IPS-18a (cell line): ENCODE measurements around the gene MED10.

Experiments
- H3K27ac ChIP-seq: one replicate; pipeline ENCODE4 v1.5.1; 2013; ENCODE audit warnings: low read length
- H3K27me3 ChIP-seq: one replicate; pipeline ENCODE4 v1.6.1; 2013; ENCODE audit warnings: mild to moderate bottlenecking, low read length; ENCODE audit not compliant: control insufficient read depth, insufficient read depth
- H3K36me3 ChIP-seq: one replicate; pipeline ENCODE4 v1.6.1; 2013; ENCODE audit warnings: low read depth, low read length; ENCODE audit not compliant: control insufficient read depth
- H3K4me1 ChIP-seq: one replicate; pipeline ENCODE4 v1.6.1; 2013; ENCODE audit warnings: low read depth, low read length; ENCODE audit not compliant: control insufficient read depth
- H3K4me3 ChIP-seq: one replicate; pipeline ENCODE4 v1.5.1; 2013; ENCODE audit warnings: low read length
- H3K9ac ChIP-seq: one replicate; pipeline ENCODE4 v1.6.1; 2013; ENCODE audit warnings: mild to moderate bottlenecking, low read length, moderate library complexity
- H3K9me3 ChIP-seq: one replicate; pipeline ENCODE4 v1.6.1; 2013; ENCODE audit warnings: low read depth, low read length; ENCODE audit not compliant: control insufficient read depth

The MED10 gene

GRCh38 chr5:6397536-6398269 is 19.4 kb upstream of the MED10 start:
- no peaks in the 10 kb centered on the region for H3K4me1 ChIP-seq
- no peak overlapping the region for H3K9ac ChIP-seq
- H3K36me3 ChIP-seq: no peaks in the 10 kb centered on the region
- H3K9me3 ChIP-seq: no peaks in the 10 kb centered on the region
- no peaks in the 10 kb centered on the region for H3K27me3 ChIP-seq
- no peak overlapping the region for H3K4me3 ChIP-seq
- H3K27ac ChIP-seq: no peak overlapping the region

GRCh38 chr5:6396836-6397535 is 18.6 kb upstream of the MED10 start:
- no peak overlapping the region for H3K27ac ChIP-seq
- H3K27me3 ChIP-seq: no peaks in the 10 kb centered on the region
- H3K9ac ChIP-seq: no peak overlapping the region
- H3K4me3 ChIP-seq: no peak overlapping the region
- no peaks in the 10 kb centered on the region for H3K4me1 ChIP-seq
- no peaks in the 10 kb centered on the region for H3K36me3 ChIP-seq
- no peaks in the 10 kb centered on the region for H3K9me3 ChIP-seq

- Histone ChIP-seq H3K27me3 (no peaks in the 10 kb centered on the region), H3K36me3 (no peaks in the 10 kb centered on the region)
Measured at GRCh38 chr5:6396043-6396442, 17.7 kb upstream of the MED10 start.

GRCh38 chr5:6395621-6396020 is 17.3 kb upstream of the MED10 start:
- Histone ChIP-seq H3K36me3 (no peaks in the 10 kb centered on the region), H3K27me3 (no peaks in the 10 kb centered on the region), H3K27ac (no peak overlapping the region)

More at GRCh38 chr5:6396043-6396442, 17.7 kb upstream of the MED10 start:
- Histone ChIP-seq H3K4me1 (no peaks in the 10 kb centered on the region), H3K9me3 (no peaks in the 10 kb centered on the region), H3K27ac (no peak overlapping the region), H3K4me3 (no peak overlapping the region), H3K9ac (no peak overlapping the region)

GRCh38 chr5:6395102-6395445 is 16.7 kb upstream of the MED10 start:
- Histone ChIP-seq H3K4me1 (no peaks in the 10 kb centered on the region), H3K9me3 (no peaks in the 10 kb centered on the region), H3K27me3 (no peaks in the 10 kb centered on the region), H3K27ac (no peak overlapping the region), H3K36me3 (no peaks in the 10 kb centered on the region), H3K4me3 (no peak overlapping the region), H3K9ac (no peak overlapping the region)

More at GRCh38 chr5:6395621-6396020, 17.3 kb upstream of the MED10 start:
- Histone ChIP-seq H3K9ac (no peak overlapping the region), H3K9me3 (no peaks in the 10 kb centered on the region), H3K4me3 (no peak overlapping the region), H3K4me1 (no peaks in the 10 kb centered on the region)

- H3K27ac ChIP-seq: no peak overlapping the region
- H3K27me3 ChIP-seq: no peaks in the 10 kb centered on the region
- no peak overlapping the region for H3K9ac ChIP-seq
- H3K4me3 ChIP-seq: no peak overlapping the region
- no peaks in the 10 kb centered on the region for H3K4me1 ChIP-seq
- H3K9me3 ChIP-seq: no peaks in the 10 kb centered on the region
- no peaks in the 10 kb centered on the region for H3K36me3 ChIP-seq
Measured at GRCh38 chr5:6394429-6395101, 16.2 kb upstream of the MED10 start.

- Histone ChIP-seq H3K36me3 (no peaks in the 10 kb centered on the region), H3K9ac (no peak overlapping the region), H3K9me3 (no peaks in the 10 kb centered on the region), H3K27ac (no peak overlapping the region), H3K4me3 (no peak overlapping the region), H3K4me1 (no peaks in the 10 kb centered on the region), H3K27me3 (no peaks in the 10 kb centered on the region)
Measured at GRCh38 chr5:6393596-6394194, 15.3 kb upstream of the MED10 start.

GRCh38 chr5:6392561-6392960 is 14.2 kb upstream of the MED10 start:
- Histone ChIP-seq H3K9ac (no peak overlapping the region), H3K27me3 (no peaks in the 10 kb centered on the region)

GRCh38 chr5:6391151-6391550 is 12.8 kb upstream of the MED10 start:
- no peak overlapping the region for H3K4me3 ChIP-seq
- no peaks in the 10 kb centered on the region for H3K4me1 ChIP-seq
- no peak overlapping the region for H3K27ac ChIP-seq
- no peaks in the 10 kb centered on the region for H3K9me3 ChIP-seq
- no peaks in the 10 kb centered on the region for H3K36me3 ChIP-seq
- no peaks in the 10 kb centered on the region for H3K27me3 ChIP-seq
- H3K9ac ChIP-seq: no peak overlapping the region

More at GRCh38 chr5:6392561-6392960, 14.2 kb upstream of the MED10 start:
- Histone ChIP-seq H3K9me3 (no peaks in the 10 kb centered on the region), H3K36me3 (no peaks in the 10 kb centered on the region), H3K27ac (no peak overlapping the region), H3K4me3 (no peak overlapping the region), H3K4me1 (no peaks in the 10 kb centered on the region)

- no peak overlapping the region for H3K9ac ChIP-seq
- no peak overlapping the region for H3K27ac ChIP-seq
- H3K36me3 ChIP-seq: no peaks in the 10 kb centered on the region
- no peaks in the 10 kb centered on the region for H3K27me3 ChIP-seq
- H3K9me3 ChIP-seq: no peaks in the 10 kb centered on the region
- no peak overlapping the region for H3K4me3 ChIP-seq
- H3K4me1 ChIP-seq: no peaks in the 10 kb centered on the region
Measured at GRCh38 chr5:6389946-6390530, 11.7 kb upstream of the MED10 start.

GRCh38 chr5:6389397-6389796 is 11.1 kb upstream of the MED10 start:
- H3K9ac ChIP-seq: no peak overlapping the region
- no peak overlapping the region for H3K4me3 ChIP-seq

More at GRCh38 chr5:6389397-6389796, 11.1 kb upstream of the MED10 start:
- no peak overlapping the region for H3K27ac ChIP-seq
- no peaks in the 10 kb centered on the region for H3K9me3 ChIP-seq
- H3K27me3 ChIP-seq: no peaks in the 10 kb centered on the region
- no peaks in the 10 kb centered on the region for H3K4me1 ChIP-seq
- no peaks in the 10 kb centered on the region for H3K36me3 ChIP-seq
